C4-2B (cell line): ENCODE results near the gene TTC39B.

Experiments used
- CTCF ChIP-seq: fragments of 450-650 bp; conservative IDR thresholded peaks from 2 replicates; pipeline ENCODE4 v1.5.1; 2017; ENCODE audit warnings: mild to moderate bottlenecking
- ZFX ChIP-seq: fragments of 450-650 bp; IDR thresholded peaks from 2 replicates; pipeline ENCODE4 v1.6.1; 2017

- TF ChIP-seq CTCF, result no peak
- no peak for TF ChIP-seq ZFX
Measured at GRCh38 chr9:15182730-15183129, 124.3 kb downstream of the TTC39B start.
